Measurements from ENCODE around the gene MRPL53. TPM values are rescaled to one million over a fixed set of nuclear protein-coding genes. Genes with fewer than 3 reads are reported as not detected.

The MRPL53 gene
- total and polyA plus RNA-seq, 2 of the 13 experiments (the other 11 are each of a cell fraction or from before 2014, with no cell fraction given), result 34.3 to 51.9 TPM

DNA sequence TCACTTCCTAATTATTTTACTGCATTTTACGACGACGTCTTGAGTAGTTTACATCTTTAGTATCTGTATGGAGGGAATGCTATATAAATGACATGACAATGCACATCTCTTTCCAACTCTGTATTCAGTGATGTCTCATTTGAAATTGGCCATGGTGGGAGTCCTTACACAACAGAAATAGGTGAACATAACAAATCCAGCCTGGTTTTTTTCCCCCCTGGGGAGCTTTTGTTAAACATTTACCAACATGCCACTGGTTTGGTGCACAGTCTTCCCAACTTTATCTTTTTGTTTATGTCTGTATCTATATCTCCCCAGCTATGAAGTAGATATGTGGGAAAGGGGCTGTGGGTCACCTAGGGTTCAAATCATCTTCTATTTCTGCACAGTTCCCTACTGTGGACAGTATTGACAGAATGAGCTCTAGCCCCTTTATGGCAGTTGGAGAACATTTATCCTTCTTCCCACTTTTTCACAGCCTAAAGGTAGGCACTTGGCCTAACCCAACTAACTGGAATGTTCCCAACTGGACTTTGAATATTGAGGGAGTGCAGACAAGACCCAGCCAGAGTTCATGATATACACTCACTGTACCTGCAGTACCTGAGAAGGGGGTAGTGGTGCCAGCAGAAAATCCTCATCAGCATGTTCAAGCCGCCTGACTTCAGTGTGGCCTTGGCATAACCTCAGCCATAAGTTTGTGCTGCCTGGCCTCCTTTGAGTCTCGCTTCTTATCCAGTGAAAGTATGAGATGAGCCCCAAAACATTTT, 25.1 kb downstream of the MRPL53 start (continued):
- no peak for TF ChIP-seq ZNF710 (CRISPR knock-in tag; IDR thresholded peaks at IDR 0.05; ENCODE audit: borderline replicate concordance)
- TF ChIP-seq ZNF12 (CRISPR knock-in tag; IDR thresholded peaks at IDR 0.05), result no peak; the same call in 1 of the 2 replicates
- TF ChIP-seq, protein P1, sequence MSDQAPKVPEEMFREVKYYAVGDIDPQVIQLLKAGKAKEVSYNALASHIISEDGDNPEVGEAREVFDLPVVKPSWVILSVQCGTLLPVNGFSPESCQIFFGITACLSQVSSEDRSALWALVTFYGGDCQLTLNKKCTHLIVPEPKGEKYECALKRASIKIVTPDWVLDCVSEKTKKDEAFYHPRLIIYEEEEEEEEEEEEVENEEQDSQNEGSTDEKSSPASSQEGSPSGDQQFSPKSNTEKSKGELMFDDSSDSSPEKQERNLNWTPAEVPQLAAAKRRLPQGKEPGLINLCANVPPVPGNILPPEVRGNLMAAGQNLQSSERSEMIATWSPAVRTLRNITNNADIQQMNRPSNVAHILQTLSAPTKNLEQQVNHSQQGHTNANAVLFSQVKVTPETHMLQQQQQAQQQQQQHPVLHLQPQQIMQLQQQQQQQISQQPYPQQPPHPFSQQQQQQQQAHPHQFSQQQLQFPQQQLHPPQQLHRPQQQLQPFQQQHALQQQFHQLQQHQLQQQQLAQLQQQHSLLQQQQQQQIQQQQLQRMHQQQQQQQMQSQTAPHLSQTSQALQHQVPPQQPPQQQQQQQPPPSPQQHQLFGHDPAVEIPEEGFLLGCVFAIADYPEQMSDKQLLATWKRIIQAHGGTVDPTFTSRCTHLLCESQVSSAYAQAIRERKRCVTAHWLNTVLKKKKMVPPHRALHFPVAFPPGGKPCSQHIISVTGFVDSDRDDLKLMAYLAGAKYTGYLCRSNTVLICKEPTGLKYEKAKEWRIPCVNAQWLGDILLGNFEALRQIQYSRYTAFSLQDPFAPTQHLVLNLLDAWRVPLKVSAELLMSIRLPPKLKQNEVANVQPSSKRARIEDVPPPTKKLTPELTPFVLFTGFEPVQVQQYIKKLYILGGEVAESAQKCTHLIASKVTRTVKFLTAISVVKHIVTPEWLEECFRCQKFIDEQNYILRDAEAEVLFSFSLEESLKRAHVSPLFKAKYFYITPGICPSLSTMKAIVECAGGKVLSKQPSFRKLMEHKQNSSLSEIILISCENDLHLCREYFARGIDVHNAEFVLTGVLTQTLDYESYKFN (CRISPR knock-in tag; conservative IDR thresholded peaks at IDR 0.05), result peak; percentile 96
- TF ChIP-seq ZNF350 (CRISPR knock-in tag; IDR thresholded peaks at IDR 0.05; ENCODE audit: borderline replicate concordance, low read depth), result no peak
- TF ChIP-seq U2AF1 (optimal IDR thresholded peaks at IDR 0.05; ENCODE audit: low read depth, low read length), result no peak
- TF ChIP-seq NFYB (CRISPR knock-in tag; IDR thresholded peaks at IDR 0.05), result no peak
- TF ChIP-seq, protein P2, sequence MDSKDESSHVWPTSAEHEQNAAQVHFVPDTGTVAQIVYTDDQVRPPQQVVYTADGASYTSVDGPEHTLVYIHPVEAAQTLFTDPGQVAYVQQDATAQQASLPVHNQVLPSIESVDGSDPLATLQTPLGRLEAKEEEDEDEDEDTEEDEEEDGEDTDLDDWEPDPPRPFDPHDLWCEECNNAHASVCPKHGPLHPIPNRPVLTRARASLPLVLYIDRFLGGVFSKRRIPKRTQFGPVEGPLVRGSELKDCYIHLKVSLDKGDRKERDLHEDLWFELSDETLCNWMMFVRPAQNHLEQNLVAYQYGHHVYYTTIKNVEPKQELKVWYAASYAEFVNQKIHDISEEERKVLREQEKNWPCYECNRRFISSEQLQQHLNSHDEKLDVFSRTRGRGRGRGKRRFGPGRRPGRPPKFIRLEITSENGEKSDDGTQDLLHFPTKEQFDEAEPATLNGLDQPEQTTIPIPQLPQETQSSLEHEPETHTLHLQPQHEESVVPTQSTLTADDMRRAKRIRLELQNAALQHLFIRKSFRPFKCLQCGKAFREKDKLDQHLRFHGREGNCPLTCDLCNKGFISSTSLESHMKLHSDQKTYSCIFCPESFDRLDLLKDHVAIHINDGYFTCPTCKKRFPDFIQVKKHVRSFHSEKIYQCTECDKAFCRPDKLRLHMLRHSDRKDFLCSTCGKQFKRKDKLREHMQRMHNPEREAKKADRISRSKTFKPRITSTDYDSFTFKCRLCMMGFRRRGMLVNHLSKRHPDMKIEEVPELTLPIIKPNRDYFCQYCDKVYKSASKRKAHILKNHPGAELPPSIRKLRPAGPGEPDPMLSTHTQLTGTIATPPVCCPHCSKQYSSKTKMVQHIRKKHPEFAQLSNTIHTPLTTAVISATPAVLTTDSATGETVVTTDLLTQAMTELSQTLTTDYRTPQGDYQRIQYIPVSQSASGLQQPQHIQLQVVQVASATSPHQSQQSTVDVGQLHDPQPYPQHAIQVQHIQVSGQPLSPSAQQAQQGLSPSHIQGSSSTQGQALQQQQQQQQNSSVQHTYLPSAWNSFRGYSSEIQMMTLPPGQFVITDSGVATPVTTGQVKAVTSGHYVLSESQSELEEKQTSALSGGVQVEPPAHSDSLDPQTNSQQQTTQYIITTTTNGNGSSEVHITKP (CRISPR knock-in tag; IDR thresholded peaks at IDR 0.05; ENCODE audit: low read depth), result peak; percentile 67; the same call in 1 of the 2 replicates
- no peak for TF ChIP-seq ZBTB44 (CRISPR knock-in tag; IDR thresholded peaks at IDR 0.05)
- no peak for TF ChIP-seq ZBTB33 (CRISPR knock-in tag; IDR thresholded peaks at IDR 0.05)
- no peak for TF ChIP-seq ZNF782 (CRISPR knock-in tag; IDR thresholded peaks at IDR 0.05; ENCODE audit: borderline replicate concordance)
- no peak for TF ChIP-seq FUBP1 (CRISPR knock-in tag; IDR thresholded peaks at IDR 0.05; ENCODE audit: borderline replicate concordance)
- TF ChIP-seq HMG20A (CRISPR knock-in tag; IDR thresholded peaks at IDR 0.05; ENCODE audit: borderline replicate concordance), result peak; percentile 62

All from HepG2 (cell line).